GM12878 (cell line): Measurements from ENCODE around the gene ATF6.

Experiments
- CTCF ChIP-seq, 3 experiments: IDR thresholded peaks in 2 of 3; conservative IDR thresholded peaks in 1 of 3; 2 replicates each; pipeline ENCODE4 v1.5.1; 2011; ENCODE audit warnings: low read depth in 3 of 3, low read length in 3 of 3, mild to moderate bottlenecking in 3 of 3, control low read depth in 2 of 3, moderate library complexity in 2 of 3, inconsistent platforms in 1 of 3, mixed read lengths in 1 of 3; ENCODE audit not compliant: control insufficient read depth in 2 of 3, insufficient read depth in 1 of 3; ENCODE audit errors: extremely low read depth in 1 of 3
- EGR1 ChIP-seq, 2 experiments: IDR thresholded peaks; 1 replicate in 1 of 2; 2 replicates in 1 of 2; pipeline ENCODE4 v1.6.1; 2011 to 2012; ENCODE audit warnings: low read depth in 2 of 2, low read length in 2 of 2, borderline replicate concordance in 1 of 2, mild to moderate bottlenecking in 1 of 2, moderate library complexity in 1 of 2
- FOXM1 ChIP-seq: IDR thresholded peaks from 2 replicates; pipeline ENCODE4 v1.6.1; 2012; ENCODE audit warnings: low read depth, mild to moderate bottlenecking, inconsistent platforms, low read length, moderate library complexity
- HDAC2 ChIP-seq: fragments of 200-600 bp; sonication (generic); IDR thresholded peaks from 2 replicates; pipeline ENCODE4 v1.6.1; 2017
- SMC3 ChIP-seq: IDR thresholded peaks from 2 replicates; pipeline ENCODE4 v1.6.1; 2011; ENCODE audit warnings: low read length, improper control_type of control experiment, borderline replicate concordance
- ZSCAN29 ChIP-seq: fragments of 450-650 bp; IDR thresholded peaks from 2 replicates; pipeline ENCODE4 v1.6.1; 2017; ENCODE audit warnings: mild to moderate bottlenecking, moderate library complexity

GRCh38 chr1:162000053-162000420 is 233.9 kb downstream of the ATF6 start:
- no peak for TF ChIP-seq CTCF (IDR thresholded peaks at IDR 0.05 in 2 of 3, conservative IDR thresholded peaks at IDR 0.05 in 1 of 3; ENCODE audit: control insufficient read depth in 2 of 3, extremely low read depth in 1 of 3, insufficient read depth in 1 of 3, low read depth in 3 of 3, low read length in 3 of 3)
- no peak for TF ChIP-seq HDAC2
- TF ChIP-seq ZSCAN29: no peak
- no peak for TF ChIP-seq EGR1 (IDR thresholded peaks at IDR 0.05; ENCODE audit: borderline replicate concordance in 1 of 2, low read depth in 2 of 2, low read length in 2 of 2)
- no peak for TF ChIP-seq SMC3
- TF ChIP-seq FOXM1: no peak
